Hematopoietic multipotent progenitor cell treated with erythropoietin and hydrocortisone succinate and interleukin-3 and kit ligand, for 6 days (in vitro differentiated cells): ENCODE measurements around the gene NT5M.

Experiments
- DNase-seq: peaks from one replicate; pipeline ENCODE4 v3.0.0-alpha.2; 2015

Gene NT5M

DNA sequence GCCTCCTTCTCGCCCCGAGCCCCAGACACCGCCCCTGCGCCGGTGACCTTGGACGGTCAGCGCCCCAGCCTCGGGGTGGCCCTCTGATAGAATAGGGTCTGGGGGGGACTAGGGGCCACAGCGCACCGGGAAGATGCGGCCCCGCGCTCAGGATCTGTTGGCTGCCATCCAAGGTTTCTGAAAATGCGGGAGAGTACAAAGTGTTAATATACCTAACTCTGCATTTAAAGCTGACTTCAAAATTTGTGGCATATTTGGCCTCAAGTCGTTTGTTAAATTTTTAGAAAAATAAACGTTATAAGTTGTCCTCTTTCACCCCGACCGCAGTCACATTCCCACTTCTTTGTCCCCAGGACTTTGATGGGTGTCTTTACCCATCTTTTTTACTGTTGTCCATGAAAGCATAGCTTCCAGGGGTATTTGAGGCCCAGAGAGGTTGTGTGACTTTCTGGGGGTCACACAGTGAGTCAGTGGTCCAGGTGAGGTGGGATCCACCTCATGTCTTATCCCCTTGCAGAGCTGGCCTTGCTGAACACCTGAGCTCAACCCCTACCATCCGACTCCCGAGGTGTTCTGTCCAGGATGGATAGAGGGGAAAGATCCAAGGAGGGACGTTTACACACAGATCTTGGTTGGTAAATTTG lies 796 bp downstream of the NT5M start:
- DNase-seq: no peak

GRCh38 chr17:17304521-17304985 lies 1.4 kb downstream of the NT5M start:
- DNase-seq: peak; percentile 98

- DNase-seq: peak; percentile 96
Observed at GRCh38 chr17:17305281-17305801, 2.2 kb downstream of the NT5M start.

DNA sequence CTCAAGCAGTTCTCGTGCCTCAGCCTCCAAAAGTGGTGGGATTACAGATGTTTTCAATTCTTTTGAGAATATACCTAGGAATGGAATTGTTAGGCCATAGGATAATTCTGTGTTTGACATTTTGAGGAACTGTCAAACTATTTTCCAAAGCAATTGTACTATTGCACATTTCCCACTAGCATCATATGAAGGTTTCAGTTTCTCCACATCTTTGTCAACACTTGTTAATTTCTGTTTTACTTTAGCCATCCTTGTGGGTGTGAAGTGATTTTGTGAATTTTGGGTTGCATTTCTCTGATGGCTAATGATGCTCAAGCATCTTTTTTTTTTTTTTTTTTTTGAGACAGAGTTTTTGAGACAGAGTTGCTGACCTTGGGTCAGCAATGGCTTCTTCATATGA lies 6.2 kb downstream of the NT5M start:
- DNase-seq: no peak

- DNase-seq: peak; percentile 76
Observed at GRCh38 chr17:17313350-17313991, 10.3 kb downstream of the NT5M start.

GRCh38 chr17:17314501-17315071 lies 11.4 kb downstream of the NT5M start:
- no peak for DNase-seq

DNA sequence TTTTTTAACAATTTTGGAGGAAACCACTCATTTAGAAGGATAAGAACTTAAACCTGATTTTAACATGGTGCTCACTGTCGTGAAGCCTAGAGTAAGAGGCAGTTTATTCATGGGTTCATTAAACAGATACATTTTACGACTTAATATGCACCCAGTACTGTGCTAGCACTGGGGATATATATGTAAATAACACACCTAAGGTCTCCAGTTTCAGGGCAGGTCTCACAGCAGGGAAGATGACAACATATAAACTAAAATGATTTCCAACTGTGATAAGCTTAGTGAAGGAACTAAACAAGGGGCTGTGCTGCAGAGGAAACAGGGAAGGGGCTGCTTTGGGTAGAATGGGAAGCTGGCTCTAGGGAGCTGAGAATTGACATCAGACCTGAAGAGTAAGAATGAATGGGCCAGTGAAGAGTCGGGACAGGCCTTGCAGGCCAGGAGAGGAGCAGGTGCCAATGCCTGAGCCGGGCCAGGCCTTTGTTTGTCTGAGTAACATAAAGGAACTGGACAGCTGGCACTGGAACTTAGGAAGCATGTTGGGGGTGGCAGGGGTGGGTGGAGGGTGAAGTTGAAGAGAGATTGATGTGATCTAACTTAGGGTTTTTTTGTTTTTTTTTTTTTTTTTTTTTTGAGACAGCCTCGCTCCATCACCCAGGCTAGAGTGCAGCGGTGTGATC lies 12.1 kb downstream of the NT5M start:
- DNase-seq: no peak

- no peak for DNase-seq
Observed at GRCh38 chr17:17320188-17320910, 17.2 kb downstream of the NT5M start.

DNA sequence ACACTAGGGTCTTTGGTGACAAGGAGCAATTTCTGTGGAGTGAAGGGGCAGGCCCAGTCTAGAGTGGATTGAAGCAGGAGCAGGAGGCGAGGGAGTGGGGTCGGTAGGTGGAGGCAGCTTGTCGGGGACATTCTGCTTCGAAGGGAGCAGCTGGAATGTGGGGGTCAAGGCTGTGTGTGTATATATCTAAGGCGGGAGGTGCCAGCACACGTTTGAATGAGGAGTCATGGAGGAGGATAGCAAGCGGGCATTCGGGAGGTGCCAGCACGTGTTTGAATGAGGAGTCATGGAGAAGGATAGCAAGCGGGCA lies 17.7 kb downstream of the NT5M start:
- no peak for DNase-seq

- no peak for DNase-seq
Observed at GRCh38 chr17:17321356-17322025, 18.3 kb downstream of the NT5M start.

DNA sequence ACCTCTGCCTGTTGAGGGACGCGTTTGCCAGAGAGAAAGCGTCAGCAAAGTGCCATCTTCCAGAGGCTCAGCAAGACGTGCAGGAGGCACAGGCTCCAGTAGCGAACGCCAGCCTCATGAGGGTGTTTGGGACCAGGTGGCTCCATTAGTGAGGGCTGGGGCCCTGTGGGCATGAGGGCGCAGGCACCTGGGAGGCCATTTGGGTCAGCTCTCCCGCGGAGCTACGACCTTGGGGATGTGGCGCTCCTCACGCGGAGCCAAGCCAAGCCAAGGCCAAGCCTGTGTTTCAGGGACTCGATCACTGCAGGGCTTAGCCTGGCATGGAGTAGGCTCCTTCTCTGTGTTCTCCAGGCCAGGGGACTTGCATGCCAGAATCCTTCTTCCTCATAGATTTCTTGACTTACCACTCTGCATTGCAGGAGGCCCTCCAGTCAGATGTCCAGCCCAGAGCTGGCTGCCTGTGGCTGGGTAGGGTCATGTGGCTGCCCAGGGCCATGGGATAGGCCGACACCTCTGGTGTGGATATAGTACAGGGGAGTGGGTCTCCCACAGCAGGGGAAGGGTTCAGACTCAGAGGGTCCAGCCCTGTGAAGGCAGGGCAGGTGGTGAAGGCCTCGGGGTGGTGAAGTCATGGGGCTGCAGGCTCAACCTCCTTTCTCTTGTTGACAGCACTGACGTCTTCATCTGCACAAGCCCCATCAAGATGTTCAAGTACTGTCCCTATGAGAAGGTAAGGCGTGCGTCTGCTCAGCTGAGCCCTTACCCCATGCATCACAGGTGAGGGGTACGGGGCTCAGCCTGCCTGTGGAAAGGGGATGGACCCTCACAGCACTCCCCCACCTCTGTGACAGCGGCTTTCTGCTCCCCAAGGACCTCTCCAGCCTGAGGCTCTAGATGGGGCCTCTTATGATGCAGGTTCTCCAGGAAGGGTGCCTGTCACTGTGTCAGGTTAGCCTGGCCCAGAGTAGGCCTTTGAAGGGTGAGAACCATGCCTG lies 19.6 kb downstream of the NT5M start:
- DNase-seq: no peak

GRCh38 chr17:17324616-17325015 lies 21.4 kb downstream of the NT5M start:
- no peak for DNase-seq

DNA sequence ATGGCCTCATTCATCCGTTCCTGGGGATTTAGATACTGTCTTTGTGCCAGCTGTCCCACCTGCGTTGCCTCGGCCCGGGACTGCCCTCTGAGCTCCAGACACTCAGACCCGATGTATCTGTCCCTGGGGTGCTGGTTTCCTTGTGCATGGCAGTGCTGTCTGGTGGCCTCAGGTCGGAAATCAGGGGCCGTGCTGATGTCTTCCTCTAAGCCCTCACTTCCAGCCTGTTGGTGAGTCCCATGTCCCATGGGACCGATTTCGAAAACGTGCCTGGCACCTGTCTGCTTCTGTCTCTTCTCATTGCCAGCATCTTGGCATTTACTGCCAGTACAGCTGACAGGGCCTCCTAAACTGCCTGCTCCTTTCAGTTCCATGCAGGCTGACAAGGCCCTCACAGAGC lies 22.1 kb downstream of the NT5M start:
- no peak for DNase-seq

DNA sequence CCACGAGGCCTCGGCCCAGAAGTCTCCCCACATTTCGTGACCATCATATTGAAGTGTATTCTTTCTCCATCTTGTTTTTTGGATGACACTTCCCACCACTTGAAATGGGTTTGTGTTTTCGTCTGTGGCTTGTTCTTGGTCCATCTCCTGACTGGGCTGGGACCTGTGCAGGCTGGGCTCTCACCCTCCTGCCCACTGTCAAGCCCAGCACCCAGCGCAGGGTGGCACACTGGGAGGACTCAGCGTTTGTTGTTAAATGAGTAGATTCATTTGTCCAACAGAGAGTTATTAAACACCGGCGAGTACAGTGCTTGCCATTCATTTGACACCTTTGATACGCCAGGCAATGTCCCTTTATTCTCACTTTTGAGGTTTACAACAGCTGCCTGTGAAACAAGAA lies 22.6 kb downstream of the NT5M start:
- DNase-seq: no peak

- DNase-seq: no peak
Observed at GRCh38 chr17:17326275-17326875, 23.2 kb downstream of the NT5M start.

GRCh38 chr17:17328251-17328650 lies 25.1 kb downstream of the NT5M start:
- DNase-seq: no peak

GRCh38 chr17:17341452-17341851 lies 38.3 kb downstream of the NT5M start:
- no peak for DNase-seq

DNA sequence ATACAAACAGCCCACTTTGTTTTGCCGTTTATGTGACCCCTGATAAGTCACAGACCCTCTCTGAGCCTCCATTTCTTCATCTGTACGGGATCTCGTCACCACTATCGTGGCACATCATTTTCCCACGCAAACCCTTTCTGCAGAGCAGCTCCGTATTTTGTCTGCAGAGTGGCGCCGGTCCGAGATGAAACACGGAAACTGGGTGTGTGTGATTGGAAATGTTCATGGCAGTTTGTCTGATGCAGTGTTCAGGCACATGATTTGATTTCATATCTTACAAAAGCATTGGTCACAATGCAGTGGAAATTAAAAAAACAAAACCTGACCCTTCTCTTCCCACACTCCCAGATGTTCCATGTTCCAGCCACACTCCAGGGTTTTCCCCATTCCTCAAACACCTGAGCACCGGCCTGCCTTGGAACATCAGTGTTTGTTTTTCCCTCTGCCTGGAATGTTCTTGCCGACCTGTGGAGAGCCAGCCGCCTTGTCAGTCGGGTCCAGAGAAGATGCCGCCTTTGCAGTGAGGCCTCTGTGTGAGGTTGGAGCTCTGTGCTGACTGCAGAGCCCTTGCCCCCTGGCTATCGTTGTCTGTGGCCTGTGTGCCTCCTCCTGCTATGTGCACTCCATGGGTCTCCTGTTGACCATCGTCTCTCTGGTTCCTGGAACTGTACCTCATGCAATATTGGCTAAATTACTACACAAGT lies 39.2 kb downstream of the NT5M start:
- DNase-seq: no peak

GRCh38 chr17:17343160-17343735 lies 40.1 kb downstream of the NT5M start:
- DNase-seq: no peak
